ENCODE results near the gene ACCS.

The ACCS gene

DNA sequence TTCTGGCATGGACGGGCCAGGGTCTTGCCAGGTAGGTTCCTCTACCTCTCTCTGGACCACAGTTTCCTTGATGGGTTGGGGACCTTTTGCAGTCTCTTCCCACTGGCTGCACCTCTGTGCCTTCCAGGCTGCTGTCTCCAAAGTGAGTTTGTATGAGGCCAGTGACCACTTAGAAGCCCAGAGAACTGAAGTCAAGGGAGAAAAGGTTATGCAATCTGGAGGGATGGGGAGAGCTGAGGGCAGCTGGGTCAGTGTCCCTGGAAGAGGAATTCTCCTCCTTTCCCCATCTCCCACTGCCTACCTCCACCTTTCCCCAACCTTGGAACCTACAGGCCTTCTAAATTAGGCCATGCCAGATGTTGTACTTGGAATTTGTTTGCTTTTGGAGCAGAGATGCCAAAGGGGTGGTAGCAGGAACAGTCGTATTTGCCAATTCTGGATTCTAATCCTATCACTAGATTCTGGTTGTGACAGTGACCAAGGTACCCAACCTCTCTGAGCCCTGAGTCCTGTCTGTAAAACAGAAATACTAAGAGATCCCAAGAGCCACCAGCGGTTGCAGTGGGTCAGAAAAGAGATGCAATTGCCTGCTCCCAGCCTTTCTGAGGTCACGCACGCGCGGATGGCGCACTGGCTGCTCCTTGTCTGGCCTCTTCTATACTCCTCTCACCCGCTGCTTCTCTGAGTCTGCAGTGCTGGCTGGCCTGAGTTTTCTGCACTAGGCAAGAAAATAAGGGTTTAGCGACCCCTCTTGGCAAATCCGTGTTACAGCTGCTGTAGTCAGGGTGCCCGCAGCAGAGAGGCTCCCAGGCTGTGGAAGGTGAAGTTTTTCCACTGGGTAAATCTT, 29.0 kb upstream of the ACCS start:
- ChIA-PET POLR2A (no interaction called here), CTCF (interaction anchor here (1.0 to 4.1 kb wide), 4 partner anchors 9 to 149 kb away, joined by 3 to 18 read pairs (median 4); no protein-coding TSS in a partner anchor)
- peak; percentile 46 for TF ChIP-seq CTCF (IDR thresholded peaks at IDR 0.05; ENCODE audit: control extremely low read depth, extremely low read depth, low read depth, missing control alignments)
- peak; percentile 46 for DNase-seq (ENCODE audit: extremely low spot score)

DNA sequence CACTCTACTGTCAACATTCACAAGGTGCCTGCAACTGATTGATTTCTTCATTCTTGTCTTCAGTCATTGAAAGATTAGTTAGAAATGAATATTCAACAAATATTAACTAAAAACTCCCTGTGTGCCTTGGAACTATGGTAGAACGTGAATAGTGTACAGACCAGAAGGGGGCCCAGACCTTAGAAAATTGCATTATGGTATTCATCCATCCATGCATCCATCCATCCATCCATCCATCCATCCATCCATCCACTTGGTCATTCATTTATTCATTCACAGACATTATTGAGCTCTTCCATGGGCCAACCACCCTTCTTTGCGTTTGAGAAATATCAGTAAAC, 28.4 kb upstream of the ACCS start:
- no peak for DNase-seq (ENCODE audit: extremely low spot score)
- CTCF ChIA-PET: interaction anchor here (1.0 to 4.1 kb wide), 6 partner anchors 9 to 152 kb away, joined by 3 to 18 read pairs (median 3); no protein-coding TSS in a partner anchor
- no peak for TF ChIP-seq CTCF (IDR thresholded peaks at IDR 0.05; ENCODE audit: control extremely low read depth, extremely low read depth, low read depth, missing control alignments)
- POLR2A ChIA-PET: no interaction called here

DNA sequence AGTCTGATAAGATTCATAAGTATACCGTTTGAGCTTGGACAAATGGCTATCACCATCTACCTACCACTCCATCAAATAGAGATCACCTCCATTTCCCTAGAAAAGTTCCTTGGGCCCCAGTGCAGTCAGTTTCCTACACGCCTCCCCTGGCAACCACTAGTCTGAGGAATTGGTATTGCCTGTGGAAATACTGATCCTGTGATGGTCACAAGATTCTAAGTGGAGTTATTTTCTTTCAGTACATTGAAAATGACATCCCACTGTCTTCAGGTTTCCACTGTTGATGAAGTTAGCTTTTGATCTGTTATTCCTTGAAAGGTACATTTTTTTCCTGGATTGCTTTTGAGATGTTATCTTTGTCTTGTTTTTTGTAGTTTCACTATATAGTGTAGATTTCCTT, 22.9 kb upstream of the ACCS start:
- POLR2A ChIA-PET: no interaction called here
- CTCF ChIA-PET: interaction anchor here (0.9 to 1.7 kb wide), 4 partner anchors 9 to 52 kb away, joined by 3 to 5 read pairs (median 3); partner anchors contain the start of genes ACCS and EXT2
- no peak for TF ChIP-seq CTCF (IDR thresholded peaks at IDR 0.05; ENCODE audit: control extremely low read depth, extremely low read depth, low read depth, missing control alignments)
- no peak for DNase-seq (ENCODE audit: extremely low spot score)

DNA sequence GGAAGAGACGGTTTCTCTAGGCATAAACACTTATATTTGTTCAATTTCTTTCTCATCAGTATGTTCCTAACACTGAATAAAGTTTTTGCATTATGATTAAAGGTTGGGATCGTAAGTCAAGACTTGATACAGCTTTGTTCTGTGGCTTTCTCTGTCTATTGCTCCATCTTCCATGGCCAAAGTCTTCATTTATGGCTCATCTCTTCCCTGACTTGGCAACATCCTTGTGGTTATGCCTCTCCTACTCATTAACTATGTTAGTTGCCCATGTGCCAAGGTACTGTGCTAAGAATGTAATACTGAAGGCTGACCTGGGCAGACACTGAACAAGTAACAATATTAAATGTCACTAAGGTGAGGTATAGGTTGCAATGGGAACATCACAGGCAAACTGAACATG, 19.9 kb upstream of the ACCS start:
- DNase-seq (ENCODE audit: extremely low spot score): no peak
- ChIA-PET CTCF (interaction anchor here (1.3 kb wide), 1 partner anchor 9 kb away, joined by 3 read pairs; no protein-coding TSS in a partner anchor), POLR2A (no interaction called here)
- no peak for TF ChIP-seq CTCF (IDR thresholded peaks at IDR 0.05; ENCODE audit: control extremely low read depth, extremely low read depth, low read depth, missing control alignments)

DNA sequence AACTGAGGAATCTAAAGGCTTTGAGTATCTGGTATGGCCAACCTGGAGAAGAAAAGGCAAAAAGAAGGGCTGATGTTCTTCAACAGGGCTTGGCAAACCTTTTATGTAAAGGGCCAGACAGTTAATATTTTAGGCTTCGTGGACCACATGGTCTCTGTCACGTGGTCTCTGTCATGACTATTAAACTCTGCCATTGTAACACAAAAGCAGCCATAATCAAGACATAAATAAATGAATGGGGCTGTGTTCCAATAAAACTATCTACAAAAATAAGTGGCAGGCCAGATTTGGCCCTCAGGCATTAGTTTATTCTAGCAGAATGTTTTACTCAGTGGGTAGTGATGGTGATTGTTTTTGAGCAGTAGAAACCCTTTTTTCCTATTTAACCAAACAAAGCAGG, 18.8 kb upstream of the ACCS start:
- CTCF ChIA-PET: interaction anchor here (2.7 kb wide), 1 partner anchor 11 kb away, joined by 8 read pairs; no protein-coding TSS in a partner anchor
- DNase-seq (ENCODE audit: extremely low spot score): no peak
- POLR2A ChIA-PET: no interaction called here
- TF ChIP-seq CTCF (IDR thresholded peaks at IDR 0.05; ENCODE audit: control extremely low read depth, extremely low read depth, low read depth, missing control alignments): no peak

GRCh38 chr11:44047931-44048431, 18.1 kb upstream of the ACCS start, which contains the start of gene ACCSL:
Gene ACCSL, plus strand, starts transcription at chr11:44047981. Its CDS starts 56 bp downstream, at chr11:44048037.
- TF ChIP-seq CTCF (IDR thresholded peaks at IDR 0.05; ENCODE audit: control extremely low read depth, extremely low read depth, low read depth, missing control alignments): no peak
- CTCF ChIA-PET: interaction anchor here (2.7 kb wide), 1 partner anchor 10 kb away, joined by 8 read pairs; no protein-coding TSS in a partner anchor
- DNase-seq (ENCODE audit: extremely low spot score): no peak
- POLR2A ChIA-PET: no interaction called here

All from GM10248 (cell line).